Measurements from ENCODE around the gene TOMM34. TPM values are rescaled to one million over a fixed set of nuclear protein-coding genes. Genes with fewer than 3 reads are reported as not detected.

The TOMM34 gene
- total RNA-seq, 1 donor from 2014 or later: 27.3 TPM

GRCh38 chr20:44988631-44989171 is 28.5 kb upstream of the TOMM34 start:
- Histone ChIP-seq H3K4me2 (no peak overlapping the region), H3K9ac (no peak overlapping the region), H3K79me2 (ENCODE audit: low read depth) (no peaks in the 10 kb centered on the region), H3K4me1 (no peaks in the 10 kb centered on the region), H2AFZ (replicated peaks) (no peak overlapping the region), H3K4me3 (no peak overlapping the region), H3K9me3 (ENCODE audit: low read depth) (no peaks in the 10 kb centered on the region), H3F3A (ENCODE audit: low read depth) (no peaks in the 10 kb centered on the region), H3K27ac (no peak overlapping the region), H3K27me3 (no peaks in the 10 kb centered on the region), H4K20me1 (ENCODE audit: low read depth) (peaks cover 9% of the 10 kb centered on the region), H3K36me3 (peaks cover 4% of the 10 kb centered on the region)
- TF ChIP-seq EZH2phosphoT487 (IDR thresholded peaks at IDR 0.05) (no peak), EZH2 (IDR thresholded peaks at IDR 0.05) (no peak), CTCF (IDR thresholded peaks at IDR 0.05) (no peak)
- H3K4me3 Mint-ChIP-seq: no peak overlapping the region
- H3K27me3 Mint-ChIP-seq (ENCODE audit: insufficient read depth, low read depth): no peaks in the 10 kb centered on the region
- H3K27ac Mint-ChIP-seq: no peak overlapping the region
- H3K9me3 Mint-ChIP-seq: no peaks in the 10 kb centered on the region
- H3K4me1 Mint-ChIP-seq: no peaks in the 10 kb centered on the region
- H3K36me3 Mint-ChIP-seq: peaks cover 3% of the 10 kb centered on the region
- DNase-seq (ENCODE audit: low spot score): no peak

DNA sequence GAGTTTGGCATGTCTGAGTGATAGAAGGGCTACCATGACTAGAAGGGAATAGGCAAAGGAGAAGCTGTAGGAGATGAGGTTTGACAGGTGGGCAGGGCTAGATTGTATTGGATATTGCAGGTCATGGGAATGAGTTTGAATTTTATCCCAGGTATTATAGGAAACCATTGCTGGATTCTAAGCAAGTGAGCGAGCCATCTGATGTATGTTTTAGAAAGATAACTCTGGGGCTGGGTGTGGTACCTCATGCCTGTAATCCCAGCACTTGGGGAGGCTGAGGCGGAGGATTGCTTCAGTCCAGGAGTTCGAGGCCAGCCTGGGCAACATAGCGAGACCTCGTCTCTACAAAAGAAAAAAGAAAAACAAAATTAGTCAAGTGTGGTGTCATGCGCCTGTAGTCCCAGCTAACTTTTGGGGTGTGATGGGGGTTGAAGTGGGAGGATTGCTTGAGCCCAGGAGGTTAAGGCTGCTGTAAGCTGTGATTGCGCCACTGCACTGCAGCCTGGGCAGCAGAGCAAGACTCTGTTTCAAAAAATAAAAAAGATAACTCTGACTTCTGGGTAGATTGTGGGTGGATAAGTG is 23.0 kb upstream of the TOMM34 start:
- H3K4me3 Mint-ChIP-seq: no peak overlapping the region
- no peak overlapping the region for H3K4me2 ChIP-seq
- peaks cover 11% of the 10 kb centered on the region for H3K36me3 ChIP-seq
- no peaks in the 10 kb centered on the region for H3K27me3 ChIP-seq
- TF ChIP-seq CTCF (IDR thresholded peaks at IDR 0.05) (no peak), EZH2 (IDR thresholded peaks at IDR 0.05) (no peak), EZH2phosphoT487 (IDR thresholded peaks at IDR 0.05) (no peak)
- H3K9ac ChIP-seq: no peak overlapping the region
- no peaks in the 10 kb centered on the region for H3K4me1 ChIP-seq
- no peaks in the 10 kb centered on the region for H3K4me1 Mint-ChIP-seq
- H3K27ac Mint-ChIP-seq: no peak overlapping the region
- no peaks in the 10 kb centered on the region for H3K27me3 Mint-ChIP-seq (ENCODE audit: insufficient read depth, low read depth)
- H4K20me1 ChIP-seq (ENCODE audit: low read depth): no peaks in the 10 kb centered on the region
- no peak overlapping the region for H3K27ac ChIP-seq
- no peaks in the 10 kb centered on the region for H3K9me3 Mint-ChIP-seq
- H3F3A ChIP-seq (ENCODE audit: low read depth): no peaks in the 10 kb centered on the region
- no peaks in the 10 kb centered on the region for H3K9me3 ChIP-seq (ENCODE audit: low read depth)
- no peak overlapping the region for H2AFZ ChIP-seq (replicated peaks)
- no peaks in the 10 kb centered on the region for H3K79me2 ChIP-seq (ENCODE audit: low read depth)
- DNase-seq (ENCODE audit: low spot score): no peak
- no peak overlapping the region for H3K4me3 ChIP-seq
- peaks cover 3% of the 10 kb centered on the region for H3K36me3 Mint-ChIP-seq

- Mint-ChIP-seq H3K4me3 (no peak overlapping the region), H3K36me3 (peaks cover 3% of the 10 kb centered on the region), H3K27ac (no peak overlapping the region), H3K27me3 (ENCODE audit: insufficient read depth, low read depth) (no peaks in the 10 kb centered on the region), H3K4me1 (no peaks in the 10 kb centered on the region), H3K9me3 (no peaks in the 10 kb centered on the region)
- no peak for DNase-seq (ENCODE audit: low spot score)
- Histone ChIP-seq H3F3A (ENCODE audit: low read depth) (no peaks in the 10 kb centered on the region), H3K9me3 (ENCODE audit: low read depth) (no peaks in the 10 kb centered on the region), H3K27me3 (no peaks in the 10 kb centered on the region), H3K79me2 (ENCODE audit: low read depth) (no peaks in the 10 kb centered on the region), H4K20me1 (ENCODE audit: low read depth) (no peaks in the 10 kb centered on the region), H3K4me3 (no peak overlapping the region), H3K4me2 (no peak overlapping the region), H3K9ac (no peak overlapping the region), H3K36me3 (peaks cover 6% of the 10 kb centered on the region), H3K27ac (no peak overlapping the region), H3K4me1 (no peaks in the 10 kb centered on the region), H2AFZ (replicated peaks) (no peak overlapping the region)
- TF ChIP-seq CTCF (IDR thresholded peaks at IDR 0.05): no peak
- no peak for TF ChIP-seq EZH2phosphoT487 (IDR thresholded peaks at IDR 0.05)
- TF ChIP-seq EZH2 (IDR thresholded peaks at IDR 0.05): no peak
These were observed 21.7 kb upstream of the TOMM34 start for GRCh38 chr20:44981736-44982406.
